ENCODE results near the gene RIMBP2.

DNA sequence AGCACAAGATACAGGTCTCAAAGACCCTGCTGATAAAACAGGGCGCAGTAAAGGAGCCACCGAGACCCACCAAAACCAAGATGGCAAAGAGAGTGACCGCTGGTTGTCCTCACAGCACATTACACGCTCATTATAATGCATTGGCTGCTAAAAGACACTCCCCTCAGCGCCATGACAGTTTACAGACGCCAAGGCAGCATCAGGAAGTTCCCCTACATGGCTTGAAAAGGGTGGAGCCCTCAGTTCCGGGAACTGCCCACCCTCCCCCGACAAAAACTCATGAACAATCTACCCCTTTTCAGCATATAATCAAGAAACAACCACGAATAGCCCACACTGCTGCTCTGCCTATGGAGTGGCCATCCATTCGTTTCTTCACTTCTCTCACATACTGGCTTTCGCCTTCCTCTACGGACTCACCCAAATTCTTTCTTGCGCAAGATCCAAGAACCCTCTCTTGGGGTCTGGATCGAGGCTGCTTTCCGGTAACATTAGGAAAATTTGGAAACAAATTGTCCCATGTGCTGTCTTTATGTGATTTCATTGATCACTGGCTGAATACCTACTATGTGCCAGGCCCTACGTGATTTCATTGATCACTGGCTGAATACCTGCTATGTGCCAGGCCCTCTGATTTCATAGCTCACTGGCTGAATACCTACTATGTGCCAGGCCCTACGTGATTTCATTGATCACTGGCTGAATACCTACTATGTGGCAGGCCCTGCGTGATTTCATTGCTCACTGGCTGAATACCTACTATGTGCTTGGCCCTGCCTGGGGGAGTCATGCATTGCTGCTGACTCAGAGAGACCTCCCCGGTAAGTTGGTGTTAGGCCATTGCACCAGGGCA is 252.1 kb downstream of the RIMBP2 start:
- no peak for TF ChIP-seq POLR2A (IDR thresholded peaks at IDR 0.05)
- TF ChIP-seq, protein P1, sequence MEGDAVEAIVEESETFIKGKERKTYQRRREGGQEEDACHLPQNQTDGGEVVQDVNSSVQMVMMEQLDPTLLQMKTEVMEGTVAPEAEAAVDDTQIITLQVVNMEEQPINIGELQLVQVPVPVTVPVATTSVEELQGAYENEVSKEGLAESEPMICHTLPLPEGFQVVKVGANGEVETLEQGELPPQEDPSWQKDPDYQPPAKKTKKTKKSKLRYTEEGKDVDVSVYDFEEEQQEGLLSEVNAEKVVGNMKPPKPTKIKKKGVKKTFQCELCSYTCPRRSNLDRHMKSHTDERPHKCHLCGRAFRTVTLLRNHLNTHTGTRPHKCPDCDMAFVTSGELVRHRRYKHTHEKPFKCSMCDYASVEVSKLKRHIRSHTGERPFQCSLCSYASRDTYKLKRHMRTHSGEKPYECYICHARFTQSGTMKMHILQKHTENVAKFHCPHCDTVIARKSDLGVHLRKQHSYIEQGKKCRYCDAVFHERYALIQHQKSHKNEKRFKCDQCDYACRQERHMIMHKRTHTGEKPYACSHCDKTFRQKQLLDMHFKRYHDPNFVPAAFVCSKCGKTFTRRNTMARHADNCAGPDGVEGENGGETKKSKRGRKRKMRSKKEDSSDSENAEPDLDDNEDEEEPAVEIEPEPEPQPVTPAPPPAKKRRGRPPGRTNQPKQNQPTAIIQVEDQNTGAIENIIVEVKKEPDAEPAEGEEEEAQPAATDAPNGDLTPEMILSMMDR (IDR thresholded peaks at IDR 0.05) = no peak
- no peak for TF ChIP-seq EP300 (IDR thresholded peaks at IDR 0.05)
